NT2/D1 (cell line): ENCODE measurements around the gene PSMD8.

ENCODE experiments used
- YY1 ChIP-seq: IDR thresholded peaks from 2 replicates; pipeline ENCODE4 v1.6.1; 2011; ENCODE audit not compliant: insufficient read length, insufficient read depth
- ZNF274 ChIP-seq: IDR thresholded peaks from 2 replicates; pipeline ENCODE4 v1.6.1; 2011; ENCODE audit warnings: mild to moderate bottlenecking, low read depth, low read length

DNA sequence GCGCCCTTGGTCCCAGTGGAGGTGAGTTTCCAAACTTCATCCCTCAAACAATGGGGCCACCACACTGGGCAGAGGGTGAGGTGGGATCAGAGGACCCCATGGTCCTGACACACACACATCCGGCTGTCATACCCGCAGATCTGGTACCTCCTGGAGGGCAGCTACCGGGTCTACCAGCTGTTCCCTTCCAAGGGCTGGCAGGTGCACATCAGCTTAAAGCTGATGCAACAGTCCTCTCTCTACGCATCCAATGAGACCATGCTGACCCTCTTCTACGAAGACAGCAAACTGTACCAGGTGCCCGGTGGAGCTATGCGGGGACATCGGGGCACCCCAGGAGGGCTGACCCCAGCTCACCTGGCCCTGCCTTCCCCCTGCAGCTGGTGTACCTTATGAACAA, 14.0 kb upstream of the PSMD8 start:
- TF ChIP-seq YY1 (no peak), ZNF274 (no peak)
